GM23338 (cell line): Measurements from ENCODE around the gene C3orf70.

Source experiments
- CREB1 ChIP-seq: fragments of 250-450 bp; sonication (Bioruptor Pico); IDR thresholded peaks from 2 replicates; pipeline ENCODE4 v1.5.0; 2020; ENCODE audit warnings: low read depth, mild to moderate bottlenecking, moderate library complexity
- POLR2AphosphoS5 ChIP-seq: IDR thresholded peaks from 2 replicates; pipeline ENCODE4 v1.6.1; 2016; ENCODE audit warnings: antibody characterized with exemption, low read depth
- REST ChIP-seq: IDR thresholded peaks from one replicate; pipeline ENCODE4 v1.6.1; 2018; ENCODE audit warnings: antibody characterized with exemption; ENCODE audit not compliant: unreplicated experiment
- TF ChIP-seq, protein P1 (sequence below), 2 experiments: fragments of 200-600 bp in 1 of 2; sonication (generic) in 1 of 2; conservative IDR thresholded peaks; 2 replicates each; pipeline versions ENCODE4 v1.5.1 to v1.6.1; 2016 to 2017; ENCODE audit warnings: antibody characterized with exemption in 2 of 2, low read depth in 2 of 2, mild to moderate bottlenecking in 2 of 2, moderate library complexity in 1 of 2

DNA sequence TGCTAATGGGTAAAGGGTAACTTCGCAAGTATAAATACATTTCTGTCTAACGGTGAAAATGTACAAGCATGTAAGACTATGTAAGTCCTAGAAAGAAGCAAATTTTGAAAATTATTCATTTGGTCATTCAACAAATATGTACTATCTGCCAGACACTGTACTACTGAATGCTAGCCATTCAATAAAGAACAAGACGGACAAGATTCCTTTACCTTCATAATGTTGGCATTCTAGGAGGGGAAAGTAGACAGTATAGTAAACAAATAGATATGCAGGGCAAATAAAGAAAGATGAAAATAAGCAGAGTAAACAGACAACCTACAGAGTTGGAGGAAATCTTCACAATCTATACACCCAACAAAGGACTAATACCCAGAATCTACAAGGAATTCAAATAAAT lies 32.7 kb downstream of the C3orf70 start:
- TF ChIP-seq, protein P1, sequence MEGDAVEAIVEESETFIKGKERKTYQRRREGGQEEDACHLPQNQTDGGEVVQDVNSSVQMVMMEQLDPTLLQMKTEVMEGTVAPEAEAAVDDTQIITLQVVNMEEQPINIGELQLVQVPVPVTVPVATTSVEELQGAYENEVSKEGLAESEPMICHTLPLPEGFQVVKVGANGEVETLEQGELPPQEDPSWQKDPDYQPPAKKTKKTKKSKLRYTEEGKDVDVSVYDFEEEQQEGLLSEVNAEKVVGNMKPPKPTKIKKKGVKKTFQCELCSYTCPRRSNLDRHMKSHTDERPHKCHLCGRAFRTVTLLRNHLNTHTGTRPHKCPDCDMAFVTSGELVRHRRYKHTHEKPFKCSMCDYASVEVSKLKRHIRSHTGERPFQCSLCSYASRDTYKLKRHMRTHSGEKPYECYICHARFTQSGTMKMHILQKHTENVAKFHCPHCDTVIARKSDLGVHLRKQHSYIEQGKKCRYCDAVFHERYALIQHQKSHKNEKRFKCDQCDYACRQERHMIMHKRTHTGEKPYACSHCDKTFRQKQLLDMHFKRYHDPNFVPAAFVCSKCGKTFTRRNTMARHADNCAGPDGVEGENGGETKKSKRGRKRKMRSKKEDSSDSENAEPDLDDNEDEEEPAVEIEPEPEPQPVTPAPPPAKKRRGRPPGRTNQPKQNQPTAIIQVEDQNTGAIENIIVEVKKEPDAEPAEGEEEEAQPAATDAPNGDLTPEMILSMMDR (conservative IDR thresholded peaks at IDR 0.05; ENCODE audit: low read depth in 2 of 2) = no peak
- TF ChIP-seq CREB1 (no peak), REST (no peak), POLR2AphosphoS5 (no peak)
